Fibroblast of pulmonary artery (primary cell): ENCODE measurements around the gene NOL9.

Source experiments
- DNase-seq: peaks from one replicate; pipeline ENCODE4 v3.0.0-alpha.2; 2010; ENCODE audit warnings: low read depth
- H3K4me3 ChIP-seq: replicated peaks from 2 replicates; pipeline ENCODE4 v1.5.1; 2011; ENCODE audit warnings: low read depth, mild to moderate bottlenecking, control low read depth, low read length, moderate library complexity
- TF ChIP-seq, protein P1 (sequence below): IDR thresholded peaks from 2 replicates; pipeline ENCODE4 v1.5.1; 2011; ENCODE audit warnings: mild to moderate bottlenecking, control low read depth, low read length, inconsistent platforms; ENCODE audit errors: missing control alignments

The NOL9 gene

DNA sequence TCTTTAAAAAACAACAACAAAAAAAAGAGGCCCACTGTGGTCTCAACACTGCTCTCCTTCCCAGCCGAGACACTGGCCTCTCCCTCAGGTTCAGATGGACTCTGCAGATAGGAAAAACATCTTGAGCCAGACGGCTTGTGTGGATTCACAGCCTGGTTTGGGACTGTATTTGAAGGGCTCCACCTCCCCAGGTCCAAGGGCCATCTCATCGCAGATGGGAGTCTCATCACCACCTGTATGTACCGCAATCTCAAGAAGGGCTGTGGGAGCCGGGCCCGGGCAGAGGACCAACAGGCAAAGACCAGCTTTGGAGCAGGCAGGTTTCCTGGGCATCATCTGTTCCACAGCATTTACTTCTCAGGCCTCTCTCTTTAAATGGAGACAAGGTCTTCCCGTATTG is 35.7 kb upstream of the NOL9 start:
- TF ChIP-seq, protein P1, sequence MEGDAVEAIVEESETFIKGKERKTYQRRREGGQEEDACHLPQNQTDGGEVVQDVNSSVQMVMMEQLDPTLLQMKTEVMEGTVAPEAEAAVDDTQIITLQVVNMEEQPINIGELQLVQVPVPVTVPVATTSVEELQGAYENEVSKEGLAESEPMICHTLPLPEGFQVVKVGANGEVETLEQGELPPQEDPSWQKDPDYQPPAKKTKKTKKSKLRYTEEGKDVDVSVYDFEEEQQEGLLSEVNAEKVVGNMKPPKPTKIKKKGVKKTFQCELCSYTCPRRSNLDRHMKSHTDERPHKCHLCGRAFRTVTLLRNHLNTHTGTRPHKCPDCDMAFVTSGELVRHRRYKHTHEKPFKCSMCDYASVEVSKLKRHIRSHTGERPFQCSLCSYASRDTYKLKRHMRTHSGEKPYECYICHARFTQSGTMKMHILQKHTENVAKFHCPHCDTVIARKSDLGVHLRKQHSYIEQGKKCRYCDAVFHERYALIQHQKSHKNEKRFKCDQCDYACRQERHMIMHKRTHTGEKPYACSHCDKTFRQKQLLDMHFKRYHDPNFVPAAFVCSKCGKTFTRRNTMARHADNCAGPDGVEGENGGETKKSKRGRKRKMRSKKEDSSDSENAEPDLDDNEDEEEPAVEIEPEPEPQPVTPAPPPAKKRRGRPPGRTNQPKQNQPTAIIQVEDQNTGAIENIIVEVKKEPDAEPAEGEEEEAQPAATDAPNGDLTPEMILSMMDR: no peak
- no peak overlapping the region for H3K4me3 ChIP-seq
- no peak for DNase-seq

DNA sequence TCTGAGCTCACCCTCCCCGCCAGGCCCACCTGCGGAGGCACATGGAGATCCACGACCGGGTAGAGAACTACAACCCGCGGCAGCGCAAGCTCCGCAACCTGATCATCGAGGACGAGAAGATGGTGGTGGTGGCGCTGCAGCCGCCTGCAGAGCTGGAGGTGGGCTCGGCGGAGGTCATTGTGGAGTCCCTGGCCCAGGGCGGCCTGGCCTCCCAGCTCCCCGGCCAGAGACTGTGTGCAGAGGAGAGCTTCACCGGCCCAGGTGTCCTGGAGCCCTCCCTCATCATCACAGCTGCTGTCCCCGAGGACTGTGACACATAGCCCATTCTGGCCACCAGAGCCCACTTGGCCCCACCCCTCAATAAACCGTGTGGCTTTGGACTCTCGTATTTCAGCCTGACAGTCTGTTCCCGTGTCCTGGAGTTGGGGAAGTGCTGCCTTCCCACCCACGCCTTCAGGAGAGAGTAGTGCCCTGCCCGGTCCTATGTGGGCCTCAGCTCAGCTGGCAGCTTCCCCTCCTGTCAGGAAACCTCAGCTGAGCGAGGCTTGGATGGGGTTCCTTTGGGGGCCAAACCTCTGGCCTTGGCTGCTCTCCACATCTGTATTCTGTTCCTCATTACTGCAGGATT is 34.7 kb upstream of the NOL9 start:
- DNase-seq: no peak
- no peak overlapping the region for H3K4me3 ChIP-seq
- TF ChIP-seq, protein P1: no peak

DNA sequence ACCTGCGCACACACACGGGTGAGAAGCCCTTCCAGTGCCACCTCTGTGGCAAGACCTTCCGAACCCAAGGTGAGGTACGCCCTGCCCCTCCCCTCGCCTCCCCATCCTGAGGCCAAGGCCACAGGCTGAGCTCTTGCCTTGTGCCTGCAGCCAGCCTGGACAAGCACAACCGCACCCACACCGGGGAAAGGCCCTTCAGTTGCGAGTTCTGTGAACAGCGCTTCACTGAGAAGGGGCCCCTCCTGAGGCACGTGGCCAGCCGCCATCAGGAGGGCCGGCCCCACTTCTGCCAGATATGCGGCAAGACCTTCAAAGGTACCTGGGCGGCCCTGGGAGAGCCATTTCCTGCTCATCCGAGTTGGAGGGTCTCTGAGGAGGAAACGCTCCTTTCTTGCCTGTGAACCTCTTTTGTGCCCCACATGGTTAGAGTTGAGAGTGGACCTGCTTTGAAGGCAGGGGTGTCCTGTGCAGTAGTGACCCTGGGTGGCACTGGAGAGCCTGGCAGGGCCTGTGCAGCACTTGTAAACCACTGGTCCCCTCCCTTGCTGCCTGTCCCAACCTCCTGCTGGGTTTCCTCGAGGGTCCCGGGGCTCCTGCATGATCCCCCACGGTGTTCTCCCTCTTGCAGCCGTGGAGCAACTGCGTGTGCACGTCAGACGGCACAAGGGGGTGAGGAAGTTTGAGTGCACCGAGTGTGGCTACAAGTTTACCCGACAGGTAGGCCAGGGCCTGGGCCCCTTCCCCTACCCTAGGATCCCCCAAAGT is 34.0 kb upstream of the NOL9 start:
- H3K4me3 ChIP-seq: no peak overlapping the region

GRCh38 chr1:6587261-6588005 is 33.1 kb upstream of the NOL9 start:
- DNase-seq: no peak
- no peak overlapping the region for H3K4me3 ChIP-seq
- TF ChIP-seq, protein P1: no peak

More for the DNA sequence above, 34.0 kb upstream of the NOL9 start:
- TF ChIP-seq, protein P1: no peak
- DNase-seq: no peak

- TF ChIP-seq, protein P1: no peak
- H3K4me3 ChIP-seq: no peak overlapping the region
- DNase-seq: no peak
Measured at GRCh38 chr1:6586404-6586816, 32.1 kb upstream of the NOL9 start.

DNA sequence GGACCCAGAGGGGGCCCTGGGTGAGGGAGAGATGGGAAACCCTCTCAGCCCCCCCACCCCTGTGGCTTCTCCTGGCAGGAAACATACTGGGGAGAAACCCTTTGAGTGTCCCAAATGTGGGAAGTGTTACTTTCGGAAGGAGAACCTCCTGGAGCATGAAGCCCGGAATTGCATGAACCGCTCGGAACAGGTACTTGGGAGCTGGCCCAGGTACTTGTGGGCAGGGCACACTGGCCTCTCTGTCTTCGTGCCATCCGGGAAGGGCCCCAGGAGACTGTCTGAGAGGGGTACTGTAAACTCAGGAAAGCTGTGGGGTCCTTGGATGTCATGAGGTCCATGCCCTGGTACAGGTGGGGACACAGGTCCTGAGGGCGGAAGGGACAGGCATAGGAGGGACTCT is 31.5 kb upstream of the NOL9 start:
- TF ChIP-seq, protein P1: no peak
- H3K4me3 ChIP-seq: no peak overlapping the region
- no peak for DNase-seq
